Measurements from ENCODE around the gene DDX28. TPM values are rescaled to one million over a fixed set of nuclear protein-coding genes. Genes with fewer than 3 reads are reported as not detected.

The DDX28 gene
- total and polyA plus RNA-seq, 9 of the 15 experiments (the other 6 are each of a cell fraction or from before 2014, with no cell fraction given), result 2.8 to 24.5 (median 15.9) TPM

DNA sequence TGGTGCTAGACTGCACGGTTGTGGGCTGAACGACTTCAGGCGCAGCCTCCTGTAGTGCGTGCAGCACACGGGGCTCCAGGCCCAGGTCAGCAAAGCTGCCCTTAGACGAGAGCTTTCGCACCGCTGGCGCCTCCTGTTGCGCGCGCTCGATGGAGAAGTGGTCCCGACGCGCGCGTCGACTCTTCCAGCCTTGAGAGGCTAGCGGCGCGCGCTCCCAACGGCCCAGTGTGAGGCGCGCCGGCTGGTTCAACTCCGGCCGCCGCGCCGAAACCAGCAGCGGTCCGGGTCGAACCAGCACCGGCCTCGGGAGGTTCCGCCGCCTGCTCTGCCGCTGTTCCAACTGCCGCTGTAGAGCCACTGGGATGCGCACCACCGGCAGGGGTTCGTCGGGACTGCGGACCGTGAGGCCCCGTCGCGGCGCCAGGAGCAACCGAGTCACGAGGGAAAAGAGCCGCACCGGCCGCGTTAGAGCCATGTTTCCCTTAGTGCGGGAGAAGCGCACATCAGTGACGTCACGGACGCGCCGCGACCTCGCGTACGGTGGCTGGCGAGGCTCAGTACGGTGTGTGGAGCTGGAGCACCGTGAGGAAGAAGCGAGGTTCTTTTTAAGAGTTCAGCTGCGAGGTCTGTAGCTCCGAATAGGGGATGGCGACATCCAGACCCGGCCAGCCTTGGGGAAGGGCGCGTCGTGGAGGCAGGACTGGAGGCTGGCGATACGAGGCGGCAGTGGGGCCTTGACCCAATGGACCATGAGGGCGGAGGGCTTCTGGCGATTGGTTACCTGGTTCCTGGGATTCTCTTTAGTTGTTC, at the start of gene DDX28, which contains the start of gene DUS2 (continued):
- TF ChIP-seq NFRKB (IDR thresholded peaks at IDR 0.05; ENCODE audit: low read depth), result peak; percentile 90; the same call in 1 of the 2 replicates
- peak; percentile 76 to 84; a peak in 2 of 4 replicates for TF ChIP-seq TBL1XR1 (IDR thresholded peaks at IDR 0.05; ENCODE audit: low read length in 2 of 2)
- no peak for TF ChIP-seq MYNN (IDR thresholded peaks at IDR 0.05)
- TF ChIP-seq MYNN (CRISPR knock-in tag; IDR thresholded peaks at IDR 0.05), result 0 out of 2 replicates have a peak, but pooled peaks have one; percentile 29
- 0 out of 2 replicates have a peak, but pooled peaks have one; percentile 43 for TF ChIP-seq SRSF1 (IDR thresholded peaks at IDR 0.05; ENCODE audit: low read depth, low read length)
- TF ChIP-seq, protein P1, sequence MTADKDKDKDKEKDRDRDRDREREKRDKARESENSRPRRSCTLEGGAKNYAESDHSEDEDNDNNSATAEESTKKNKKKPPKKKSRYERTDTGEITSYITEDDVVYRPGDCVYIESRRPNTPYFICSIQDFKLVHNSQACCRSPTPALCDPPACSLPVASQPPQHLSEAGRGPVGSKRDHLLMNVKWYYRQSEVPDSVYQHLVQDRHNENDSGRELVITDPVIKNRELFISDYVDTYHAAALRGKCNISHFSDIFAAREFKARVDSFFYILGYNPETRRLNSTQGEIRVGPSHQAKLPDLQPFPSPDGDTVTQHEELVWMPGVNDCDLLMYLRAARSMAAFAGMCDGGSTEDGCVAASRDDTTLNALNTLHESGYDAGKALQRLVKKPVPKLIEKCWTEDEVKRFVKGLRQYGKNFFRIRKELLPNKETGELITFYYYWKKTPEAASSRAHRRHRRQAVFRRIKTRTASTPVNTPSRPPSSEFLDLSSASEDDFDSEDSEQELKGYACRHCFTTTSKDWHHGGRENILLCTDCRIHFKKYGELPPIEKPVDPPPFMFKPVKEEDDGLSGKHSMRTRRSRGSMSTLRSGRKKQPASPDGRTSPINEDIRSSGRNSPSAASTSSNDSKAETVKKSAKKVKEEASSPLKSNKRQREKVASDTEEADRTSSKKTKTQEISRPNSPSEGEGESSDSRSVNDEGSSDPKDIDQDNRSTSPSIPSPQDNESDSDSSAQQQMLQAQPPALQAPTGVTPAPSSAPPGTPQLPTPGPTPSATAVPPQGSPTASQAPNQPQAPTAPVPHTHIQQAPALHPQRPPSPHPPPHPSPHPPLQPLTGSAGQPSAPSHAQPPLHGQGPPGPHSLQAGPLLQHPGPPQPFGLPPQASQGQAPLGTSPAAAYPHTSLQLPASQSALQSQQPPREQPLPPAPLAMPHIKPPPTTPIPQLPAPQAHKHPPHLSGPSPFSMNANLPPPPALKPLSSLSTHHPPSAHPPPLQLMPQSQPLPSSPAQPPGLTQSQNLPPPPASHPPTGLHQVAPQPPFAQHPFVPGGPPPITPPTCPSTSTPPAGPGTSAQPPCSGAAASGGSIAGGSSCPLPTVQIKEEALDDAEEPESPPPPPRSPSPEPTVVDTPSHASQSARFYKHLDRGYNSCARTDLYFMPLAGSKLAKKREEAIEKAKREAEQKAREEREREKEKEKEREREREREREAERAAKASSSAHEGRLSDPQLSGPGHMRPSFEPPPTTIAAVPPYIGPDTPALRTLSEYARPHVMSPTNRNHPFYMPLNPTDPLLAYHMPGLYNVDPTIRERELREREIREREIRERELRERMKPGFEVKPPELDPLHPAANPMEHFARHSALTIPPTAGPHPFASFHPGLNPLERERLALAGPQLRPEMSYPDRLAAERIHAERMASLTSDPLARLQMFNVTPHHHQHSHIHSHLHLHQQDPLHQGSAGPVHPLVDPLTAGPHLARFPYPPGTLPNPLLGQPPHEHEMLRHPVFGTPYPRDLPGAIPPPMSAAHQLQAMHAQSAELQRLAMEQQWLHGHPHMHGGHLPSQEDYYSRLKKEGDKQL (CRISPR knock-in tag; IDR thresholded peaks at IDR 0.05; ENCODE audit: borderline replicate concordance), result peak; percentile 77; the same call in 1 of the 2 replicates
- TF ChIP-seq, protein P2, sequence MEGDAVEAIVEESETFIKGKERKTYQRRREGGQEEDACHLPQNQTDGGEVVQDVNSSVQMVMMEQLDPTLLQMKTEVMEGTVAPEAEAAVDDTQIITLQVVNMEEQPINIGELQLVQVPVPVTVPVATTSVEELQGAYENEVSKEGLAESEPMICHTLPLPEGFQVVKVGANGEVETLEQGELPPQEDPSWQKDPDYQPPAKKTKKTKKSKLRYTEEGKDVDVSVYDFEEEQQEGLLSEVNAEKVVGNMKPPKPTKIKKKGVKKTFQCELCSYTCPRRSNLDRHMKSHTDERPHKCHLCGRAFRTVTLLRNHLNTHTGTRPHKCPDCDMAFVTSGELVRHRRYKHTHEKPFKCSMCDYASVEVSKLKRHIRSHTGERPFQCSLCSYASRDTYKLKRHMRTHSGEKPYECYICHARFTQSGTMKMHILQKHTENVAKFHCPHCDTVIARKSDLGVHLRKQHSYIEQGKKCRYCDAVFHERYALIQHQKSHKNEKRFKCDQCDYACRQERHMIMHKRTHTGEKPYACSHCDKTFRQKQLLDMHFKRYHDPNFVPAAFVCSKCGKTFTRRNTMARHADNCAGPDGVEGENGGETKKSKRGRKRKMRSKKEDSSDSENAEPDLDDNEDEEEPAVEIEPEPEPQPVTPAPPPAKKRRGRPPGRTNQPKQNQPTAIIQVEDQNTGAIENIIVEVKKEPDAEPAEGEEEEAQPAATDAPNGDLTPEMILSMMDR (IDR thresholded peaks at IDR 0.05 in 2 of 3, conservative IDR thresholded peaks at IDR 0.05 in 1 of 3; ENCODE audit: insufficient read depth in 2 of 3, low read depth in 1 of 3, low read length in 3 of 3), result 0 out of 6 replicates have a peak, but pooled peaks of 1 of the 3 experiments have one; percentile 1
- peak in 2 of 3 experiments; percentile 48 to 88; a peak in 3 of 6 replicates for TF ChIP-seq ZBTB11 (CRISPR knock-in tag; IDR thresholded peaks at IDR 0.05)
- TF ChIP-seq ZNF263 (CRISPR knock-in tag; IDR thresholded peaks at IDR 0.05; ENCODE audit: borderline replicate concordance), result peak; percentile 97
- TF ChIP-seq NONO (IDR thresholded peaks at IDR 0.05; ENCODE audit: low read depth in 2 of 2, low read length in 1 of 2), result peak in 1 of 2 experiments; percentile 22; a peak in 1 of 4 replicates
- TF ChIP-seq TBP (optimal IDR thresholded peaks at IDR 0.05; ENCODE audit: low read depth, low read length), result peak; percentile 93
- no peak for TF ChIP-seq ZNF445 (CRISPR knock-in tag; IDR thresholded peaks at IDR 0.05; ENCODE audit: low read depth)
- TF ChIP-seq CHD2 (IDR thresholded peaks at IDR 0.05; ENCODE audit: low read depth, low read length), result no peak
- TF ChIP-seq YY1 (IDR thresholded peaks at IDR 0.05; ENCODE audit: borderline replicate concordance in 1 of 3, control insufficient read depth in 1 of 3, extremely low read depth in 1 of 3, insufficient read depth in 3 of 3, insufficient read length in 1 of 3, insufficient replicate concordance in 2 of 3, low read depth in 1 of 3, low read length in 2 of 3), result peak; percentile 54 to 89 (median 82)

Data from K562 (cell line).